ENCODE results near the gene HTD2.
A peak's percentile ranks its signal among the peaks of the same experiment; 100 is the strongest.
"Not testable (repeated sequence)": the region's sequence is repeated elsewhere in the genome, so short reads cannot be mapped to it uniquely, and the experiment has no call there.

Gene HTD2

GRCh38 chr3:58305882-58306711 is at the start of gene HTD2, which contains the start of gene RPP14:
Gene HTD2 (plus strand): TSS chr3:58306520. CDS start chr3:58317614, 11,094 bp downstream.
Gene RPP14 (plus strand): TSS chr3:58306245. CDS start chr3:58310330, 4,085 bp downstream.
- ATAC-seq: peak; percentile 89 to 91

- ATAC-seq: no peak
Measured at GRCh38 chr3:58258392-58259055, 47.8 kb upstream of the HTD2 start.

GRCh38 chr3:58260261-58260731 is 46.0 kb upstream of the HTD2 start:
- peak; percentile 72 to 73 for ATAC-seq

GRCh38 chr3:58260733-58261132 is 45.6 kb upstream of the HTD2 start:
- ATAC-seq: no peak

GRCh38 chr3:58261954-58262666 is 44.2 kb upstream of the HTD2 start:
- ATAC-seq: no peak

- no peak for ATAC-seq
Measured at GRCh38 chr3:58266577-58266976, 39.7 kb upstream of the HTD2 start.

GRCh38 chr3:58267543-58267942 is 38.8 kb upstream of the HTD2 start:
- not testable (repeated sequence) for ATAC-seq

GRCh38 chr3:58269356-58269755 is 37.0 kb upstream of the HTD2 start:
- no peak for ATAC-seq

- ATAC-seq: no peak
Measured at GRCh38 chr3:58270485-58270884, 35.8 kb upstream of the HTD2 start.

- ATAC-seq: peak; percentile 53 to 63
Measured at GRCh38 chr3:58271901-58272501, 34.3 kb upstream of the HTD2 start.

- no peak for ATAC-seq
Measured at GRCh38 chr3:58272891-58273290, 33.4 kb upstream of the HTD2 start.

- ATAC-seq: not testable (repeated sequence)
Measured at GRCh38 chr3:58273362-58273761, 33.0 kb upstream of the HTD2 start.

- ATAC-seq: no peak
Measured at GRCh38 chr3:58274027-58274614, 32.2 kb upstream of the HTD2 start.

- ATAC-seq: no peak
Measured at GRCh38 chr3:58281069-58281468, 25.3 kb upstream of the HTD2 start.

- no peak for ATAC-seq
Measured at GRCh38 chr3:58285334-58285733, 21.0 kb upstream of the HTD2 start.

GRCh38 chr3:58287354-58287753 is 19.0 kb upstream of the HTD2 start:
- ATAC-seq: no peak

GRCh38 chr3:58288011-58288728 is 18.1 kb upstream of the HTD2 start:
- no peak for ATAC-seq

GRCh38 chr3:58288964-58289613 is 17.2 kb upstream of the HTD2 start:
- ATAC-seq: not testable (repeated sequence)

- ATAC-seq: not testable (repeated sequence)
Measured at GRCh38 chr3:58290446-58290845, 15.9 kb upstream of the HTD2 start.

GRCh38 chr3:58291671-58292338 is 14.5 kb upstream of the HTD2 start:
- ATAC-seq: no peak

Data from activated CD4-positive, CD25-positive, alpha-beta regulatory T cell treated with anti-CD3 and anti-CD28 coated beads, Interleukin-2, amount 50 U/mL, for 24 hours (primary cell).